SK-N-SH treated with all-trans-retinoic acid at 6 μM for 48 hours (cell line): ENCODE measurements around the gene GPD1.

Source experiments
- ATAC-seq: fragments of 200-7000 bp; cut with Tn5 transposase; 3 replicates; pipeline ENCODE4 v1.9.1; 2020; ENCODE audit warnings: mild to moderate bottlenecking, moderate library complexity
- ARNTL ChIP-seq: fragments of 450-650 bp; formaldehyde crosslinking; IDR thresholded peaks from 2 replicates; pipeline ENCODE4 v1.5.0; 2020; ENCODE audit warnings: low read depth, mild to moderate bottlenecking, moderate library complexity, borderline replicate concordance
- BACH2 ChIP-seq: fragments of 250-450 bp; sonication (Bioruptor Pico); IDR thresholded peaks from 2 replicates; pipeline ENCODE4 v1.9.0; 2021; ENCODE audit warnings: mild to moderate bottlenecking, borderline replicate concordance
- CSDC2 ChIP-seq: fragments of 250-450 bp; sonication (Bioruptor Pico); IDR thresholded peaks from 2 replicates; pipeline ENCODE4 v1.5.0; 2020; ENCODE audit warnings: mild to moderate bottlenecking, moderate library complexity
- ESRRG ChIP-seq: fragments of 250-450 bp; sonication (Bioruptor Pico); IDR thresholded peaks from 2 replicates; pipeline ENCODE4 v1.6.1; 2021; ENCODE audit warnings: mild to moderate bottlenecking
- GLIS3 ChIP-seq: fragments of 250-450 bp; sonication (Bioruptor Pico); IDR thresholded peaks from 2 replicates; pipeline ENCODE4 v1.5.0; 2020; ENCODE audit warnings: mild to moderate bottlenecking, moderate library complexity
- ISL1 ChIP-seq: fragments of 250-450 bp; sonication (Bioruptor Pico); IDR thresholded peaks from 2 replicates; pipeline ENCODE4 v2.1.2; 2022; ENCODE audit warnings: mild to moderate bottlenecking, moderate library complexity
- OSR1 ChIP-seq: fragments of 250-450 bp; sonication (Bioruptor Pico); IDR thresholded peaks from 2 replicates; pipeline ENCODE4 v1.8.0; 2022; ENCODE audit warnings: moderate library complexity, mild to moderate bottlenecking, inconsistent platforms
- PPARA ChIP-seq: fragments of 250-450 bp; sonication (Bioruptor Pico); IDR thresholded peaks from 2 replicates; pipeline ENCODE4 v1.5.0; 2020; ENCODE audit warnings: mild to moderate bottlenecking, borderline replicate concordance
- RARB ChIP-seq: fragments of 250-450 bp; sonication (Bioruptor Pico); IDR thresholded peaks from 2 replicates; pipeline ENCODE4 v1.8.0; 2021; ENCODE audit warnings: mild to moderate bottlenecking, moderate library complexity
- TCF4 ChIP-seq: fragments of 250-450 bp; sonication (Bioruptor Pico); IDR thresholded peaks from 2 replicates; pipeline ENCODE4 v1.8.0; 2021; ENCODE audit warnings: mild to moderate bottlenecking, moderate library complexity, borderline replicate concordance
- TOX ChIP-seq: fragments of 250-450 bp; sonication (Bioruptor Pico); IDR thresholded peaks from 2 replicates; pipeline ENCODE4 v1.8.0; 2021; ENCODE audit warnings: mild to moderate bottlenecking, moderate library complexity, borderline replicate concordance
- ZC3H10 ChIP-seq: fragments of 250-450 bp; sonication (Bioruptor Pico); IDR thresholded peaks from 2 replicates; pipeline ENCODE4 v1.5.1; 2021; ENCODE audit warnings: mild to moderate bottlenecking, moderate library complexity
- ZFP3 ChIP-seq: fragments of 250-450 bp; sonication (Bioruptor Pico); IDR thresholded peaks from 2 replicates; pipeline ENCODE4 v1.5.0; 2020; ENCODE audit warnings: mild to moderate bottlenecking, moderate library complexity
- ZFP30 ChIP-seq: fragments of 450-650 bp; formaldehyde crosslinking; IDR thresholded peaks from 2 replicates; pipeline ENCODE4 v1.5.0; 2022; ENCODE audit warnings: mild to moderate bottlenecking, moderate library complexity
- ZNF565 ChIP-seq: fragments of 450-650 bp; formaldehyde crosslinking; conservative IDR thresholded peaks from 2 replicates; pipeline ENCODE4 v1.5.0; 2020; ENCODE audit warnings: low read depth, mild to moderate bottlenecking, moderate library complexity
- ZNF70 ChIP-seq: fragments of 450-650 bp; formaldehyde crosslinking; IDR thresholded peaks from 2 replicates; pipeline ENCODE4 v1.5.0; 2020; ENCODE audit warnings: mild to moderate bottlenecking, moderate library complexity
- ZNF8 ChIP-seq: fragments of 450-650 bp; formaldehyde crosslinking; IDR thresholded peaks from 2 replicates; pipeline ENCODE4 v1.5.0; 2020; ENCODE audit warnings: mild to moderate bottlenecking, moderate library complexity
- TF ChIP-seq, protein P1 (sequence below): fragments of 250-450 bp; sonication (Bioruptor Pico); IDR thresholded peaks from 2 replicates; pipeline ENCODE4 v1.5.1; 2021; ENCODE audit warnings: mild to moderate bottlenecking, moderate library complexity
- TF ChIP-seq, protein P2 (sequence below): fragments of 250-450 bp; sonication (Bioruptor Pico); IDR thresholded peaks from 2 replicates; pipeline ENCODE4 v1.8.0; 2020; ENCODE audit warnings: mild to moderate bottlenecking, moderate library complexity, borderline replicate concordance
- TF ChIP-seq, protein P3 (sequence below): fragments of 250-450 bp; sonication (Bioruptor Pico); IDR thresholded peaks from 2 replicates; pipeline ENCODE4 v1.5.1; 2020; ENCODE audit warnings: low read depth, mild to moderate bottlenecking, moderate library complexity
- TF ChIP-seq, protein P4 (sequence below): fragments of 250-450 bp; sonication (Bioruptor Pico); IDR thresholded peaks from 2 replicates; pipeline ENCODE4 v1.8.0; 2021; ENCODE audit warnings: low read depth, mild to moderate bottlenecking, moderate library complexity, borderline replicate concordance
- TF ChIP-seq, protein P5 (sequence below): fragments of 250-450 bp; sonication (Bioruptor Pico); IDR thresholded peaks from 2 replicates; pipeline ENCODE4 v1.5.0; 2020; ENCODE audit warnings: mild to moderate bottlenecking, moderate library complexity

GPD1 gene

DNA sequence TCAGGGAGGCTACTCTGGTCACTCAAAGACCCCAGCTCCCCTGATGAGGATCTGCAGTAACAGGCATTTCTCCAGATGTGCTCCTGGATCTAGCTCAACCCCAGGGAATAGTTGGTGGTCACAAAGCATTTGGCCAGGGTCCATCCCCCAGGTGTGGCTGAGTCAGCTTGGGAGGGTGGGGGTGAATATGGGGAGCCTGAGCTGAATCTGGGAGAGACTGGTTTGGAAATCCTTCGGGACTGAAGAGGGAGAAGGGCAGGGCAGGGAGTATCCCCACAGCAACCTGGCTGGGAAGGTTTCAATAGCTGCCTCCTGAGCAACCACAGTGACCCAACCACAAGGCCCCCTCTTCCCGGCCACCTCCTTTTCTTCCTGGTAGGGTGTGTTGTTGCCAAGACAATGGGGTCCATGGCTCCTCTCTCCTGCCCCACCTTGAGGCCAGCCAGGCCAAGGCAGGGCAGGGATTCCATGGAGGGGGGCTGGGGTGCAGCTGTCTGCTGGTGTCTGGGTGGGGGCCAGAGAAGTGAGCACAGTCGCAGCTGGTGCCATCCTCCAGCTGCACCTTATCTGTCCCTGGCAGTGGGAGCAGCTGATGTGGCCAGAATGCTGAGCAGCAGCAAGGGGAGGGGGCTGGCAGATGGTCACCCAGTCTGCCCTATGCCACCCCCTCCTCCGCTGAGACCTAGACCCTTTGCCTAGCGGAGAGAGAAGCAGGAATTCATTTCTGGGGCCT is 40.9 kb upstream of the GPD1 start (continued):
- TF ChIP-seq, protein P1, sequence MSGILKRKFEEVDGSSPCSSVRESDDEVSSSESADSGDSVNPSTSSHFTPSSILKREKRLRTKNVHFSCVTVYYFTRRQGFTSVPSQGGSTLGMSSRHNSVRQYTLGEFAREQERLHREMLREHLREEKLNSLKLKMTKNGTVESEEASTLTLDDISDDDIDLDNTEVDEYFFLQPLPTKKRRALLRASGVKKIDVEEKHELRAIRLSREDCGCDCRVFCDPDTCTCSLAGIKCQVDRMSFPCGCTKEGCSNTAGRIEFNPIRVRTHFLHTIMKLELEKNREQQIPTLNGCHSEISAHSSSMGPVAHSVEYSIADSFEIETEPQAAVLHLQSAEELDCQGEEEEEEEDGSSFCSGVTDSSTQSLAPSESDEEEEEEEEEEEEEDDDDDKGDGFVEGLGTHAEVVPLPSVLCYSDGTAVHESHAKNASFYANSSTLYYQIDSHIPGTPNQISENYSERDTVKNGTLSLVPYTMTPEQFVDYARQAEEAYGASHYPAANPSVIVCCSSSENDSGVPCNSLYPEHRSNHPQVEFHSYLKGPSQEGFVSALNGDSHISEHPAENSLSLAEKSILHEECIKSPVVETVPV (CRISPR knock-in tag) = no peak

DNA sequence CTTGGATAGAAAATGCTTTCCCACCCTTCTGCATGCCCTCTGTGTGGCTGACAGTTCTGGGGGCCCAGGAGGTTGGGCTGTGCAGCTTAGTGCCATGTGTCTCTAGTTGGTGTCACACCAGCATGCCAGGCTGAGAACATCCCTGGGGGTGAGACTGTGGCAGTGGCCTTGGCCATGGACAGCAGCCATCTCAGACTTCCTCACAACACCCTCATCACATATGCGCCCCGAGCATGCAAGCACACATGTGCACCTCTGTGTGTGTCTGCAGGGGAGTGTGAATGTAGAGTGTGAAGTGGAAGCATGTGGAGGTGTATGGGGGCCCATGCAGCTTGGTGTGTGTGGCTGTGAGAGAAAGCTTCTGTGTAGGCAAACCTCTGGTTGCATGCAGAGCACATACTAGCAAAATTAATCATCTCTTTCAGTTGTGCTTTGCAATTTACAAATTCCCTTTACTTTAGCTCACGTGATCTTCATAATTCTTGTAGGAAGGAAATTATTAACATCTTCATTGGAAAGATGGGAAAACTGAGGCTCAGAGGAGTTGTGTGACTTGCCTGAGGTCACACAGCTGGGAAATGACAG is 38.0 kb upstream of the GPD1 start:
- TF ChIP-seq ZNF565 (CRISPR knock-in tag) = no peak
- TF ChIP-seq, protein P2, sequence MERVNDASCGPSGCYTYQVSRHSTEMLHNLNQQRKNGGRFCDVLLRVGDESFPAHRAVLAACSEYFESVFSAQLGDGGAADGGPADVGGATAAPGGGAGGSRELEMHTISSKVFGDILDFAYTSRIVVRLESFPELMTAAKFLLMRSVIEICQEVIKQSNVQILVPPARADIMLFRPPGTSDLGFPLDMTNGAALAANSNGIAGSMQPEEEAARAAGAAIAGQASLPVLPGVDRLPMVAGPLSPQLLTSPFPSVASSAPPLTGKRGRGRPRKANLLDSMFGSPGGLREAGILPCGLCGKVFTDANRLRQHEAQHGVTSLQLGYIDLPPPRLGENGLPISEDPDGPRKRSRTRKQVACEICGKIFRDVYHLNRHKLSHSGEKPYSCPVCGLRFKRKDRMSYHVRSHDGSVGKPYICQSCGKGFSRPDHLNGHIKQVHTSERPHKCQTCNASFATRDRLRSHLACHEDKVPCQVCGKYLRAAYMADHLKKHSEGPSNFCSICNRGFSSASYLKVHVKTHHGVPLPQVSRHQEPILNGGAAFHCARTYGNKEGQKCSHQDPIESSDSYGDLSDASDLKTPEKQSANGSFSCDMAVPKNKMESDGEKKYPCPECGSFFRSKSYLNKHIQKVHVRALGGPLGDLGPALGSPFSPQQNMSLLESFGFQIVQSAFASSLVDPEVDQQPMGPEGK (CRISPR knock-in tag) = no peak
- TF ChIP-seq CSDC2 = no peak
- no peak for TF ChIP-seq ZNF70 (CRISPR knock-in tag)
- no peak for TF ChIP-seq PPARA
- no peak for TF ChIP-seq RARB
- TF ChIP-seq, protein P3, sequence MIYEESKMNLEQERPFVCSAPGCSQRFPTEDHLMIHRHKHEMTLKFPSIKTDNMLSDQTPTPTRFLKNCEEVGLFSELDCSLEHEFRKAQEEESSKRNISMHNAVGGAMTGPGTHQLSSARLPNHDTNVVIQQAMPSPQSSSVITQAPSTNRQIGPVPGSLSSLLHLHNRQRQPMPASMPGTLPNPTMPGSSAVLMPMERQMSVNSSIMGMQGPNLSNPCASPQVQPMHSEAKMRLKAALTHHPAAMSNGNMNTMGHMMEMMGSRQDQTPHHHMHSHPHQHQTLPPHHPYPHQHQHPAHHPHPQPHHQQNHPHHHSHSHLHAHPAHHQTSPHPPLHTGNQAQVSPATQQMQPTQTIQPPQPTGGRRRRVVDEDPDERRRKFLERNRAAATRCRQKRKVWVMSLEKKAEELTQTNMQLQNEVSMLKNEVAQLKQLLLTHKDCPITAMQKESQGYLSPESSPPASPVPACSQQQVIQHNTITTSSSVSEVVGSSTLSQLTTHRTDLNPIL (CRISPR knock-in tag) = no peak
- TF ChIP-seq, protein P4, sequence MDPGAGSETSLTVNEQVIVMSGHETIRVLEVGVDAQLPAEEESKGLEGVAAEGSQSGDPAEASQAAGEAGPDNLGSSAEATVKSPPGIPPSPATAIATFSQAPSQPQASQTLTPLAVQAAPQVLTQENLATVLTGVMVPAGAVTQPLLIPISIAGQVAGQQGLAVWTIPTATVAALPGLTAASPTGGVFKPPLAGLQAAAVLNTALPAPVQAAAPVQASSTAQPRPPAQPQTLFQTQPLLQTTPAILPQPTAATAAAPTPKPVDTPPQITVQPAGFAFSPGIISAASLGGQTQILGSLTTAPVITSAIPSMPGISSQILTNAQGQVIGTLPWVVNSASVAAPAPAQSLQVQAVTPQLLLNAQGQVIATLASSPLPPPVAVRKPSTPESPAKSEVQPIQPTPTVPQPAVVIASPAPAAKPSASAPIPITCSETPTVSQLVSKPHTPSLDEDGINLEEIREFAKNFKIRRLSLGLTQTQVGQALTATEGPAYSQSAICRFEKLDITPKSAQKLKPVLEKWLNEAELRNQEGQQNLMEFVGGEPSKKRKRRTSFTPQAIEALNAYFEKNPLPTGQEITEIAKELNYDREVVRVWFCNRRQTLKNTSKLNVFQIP (CRISPR knock-in tag) = no peak
- no peak for TF ChIP-seq ZFP3 (CRISPR knock-in tag)
- TF ChIP-seq, protein P5, sequence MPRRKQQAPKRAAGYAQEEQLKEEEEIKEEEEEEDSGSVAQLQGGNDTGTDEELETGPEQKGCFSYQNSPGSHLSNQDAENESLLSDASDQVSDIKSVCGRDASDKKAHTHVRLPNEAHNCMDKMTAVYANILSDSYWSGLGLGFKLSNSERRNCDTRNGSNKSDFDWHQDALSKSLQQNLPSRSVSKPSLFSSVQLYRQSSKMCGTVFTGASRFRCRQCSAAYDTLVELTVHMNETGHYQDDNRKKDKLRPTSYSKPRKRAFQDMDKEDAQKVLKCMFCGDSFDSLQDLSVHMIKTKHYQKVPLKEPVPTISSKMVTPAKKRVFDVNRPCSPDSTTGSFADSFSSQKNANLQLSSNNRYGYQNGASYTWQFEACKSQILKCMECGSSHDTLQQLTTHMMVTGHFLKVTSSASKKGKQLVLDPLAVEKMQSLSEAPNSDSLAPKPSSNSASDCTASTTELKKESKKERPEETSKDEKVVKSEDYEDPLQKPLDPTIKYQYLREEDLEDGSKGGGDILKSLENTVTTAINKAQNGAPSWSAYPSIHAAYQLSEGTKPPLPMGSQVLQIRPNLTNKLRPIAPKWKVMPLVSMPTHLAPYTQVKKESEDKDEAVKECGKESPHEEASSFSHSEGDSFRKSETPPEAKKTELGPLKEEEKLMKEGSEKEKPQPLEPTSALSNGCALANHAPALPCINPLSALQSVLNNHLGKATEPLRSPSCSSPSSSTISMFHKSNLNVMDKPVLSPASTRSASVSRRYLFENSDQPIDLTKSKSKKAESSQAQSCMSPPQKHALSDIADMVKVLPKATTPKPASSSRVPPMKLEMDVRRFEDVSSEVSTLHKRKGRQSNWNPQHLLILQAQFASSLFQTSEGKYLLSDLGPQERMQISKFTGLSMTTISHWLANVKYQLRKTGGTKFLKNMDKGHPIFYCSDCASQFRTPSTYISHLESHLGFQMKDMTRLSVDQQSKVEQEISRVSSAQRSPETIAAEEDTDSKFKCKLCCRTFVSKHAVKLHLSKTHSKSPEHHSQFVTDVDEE = no peak
- no peak for TF ChIP-seq BACH2 (CRISPR knock-in tag)
- TF ChIP-seq ZNF8 (CRISPR knock-in tag) = no peak
- no peak for TF ChIP-seq OSR1 (CRISPR knock-in tag)
- no peak for TF ChIP-seq TCF4 (CRISPR knock-in tag)
- TF ChIP-seq, protein P1 (CRISPR knock-in tag) = no peak
- no peak for TF ChIP-seq ARNTL
- TF ChIP-seq ISL1 = no peak
- TF ChIP-seq ZFP30 (CRISPR knock-in tag) = no peak
- no peak for ATAC-seq

DNA sequence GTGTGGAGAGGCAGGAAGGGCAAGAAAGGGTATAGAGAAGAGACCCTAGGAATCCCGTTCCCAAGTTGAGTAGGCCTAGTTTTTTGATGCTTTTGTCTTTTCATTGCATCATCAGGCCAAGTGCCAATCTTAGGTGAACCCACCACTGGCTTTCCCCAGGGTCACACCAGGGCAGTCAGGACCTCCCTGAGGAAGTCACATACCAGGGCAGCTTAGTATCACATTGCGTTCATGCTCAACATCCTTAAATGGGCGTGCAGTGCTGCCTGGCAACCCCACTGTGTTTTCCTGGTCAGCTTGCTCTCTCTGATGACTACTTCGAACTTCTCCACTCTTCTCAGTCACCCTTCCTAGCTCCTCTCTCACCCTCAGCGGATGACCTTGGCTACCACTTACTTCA is 37.4 kb upstream of the GPD1 start:
- ATAC-seq = peak; percentile 85
- TF ChIP-seq ESRRG (CRISPR knock-in tag) (no peak), TOX (no peak), GLIS3 (no peak), ZC3H10 (no peak)
- TF ChIP-seq, protein P3 (CRISPR knock-in tag) = no peak
- TF ChIP-seq, protein P4 (CRISPR knock-in tag) = no peak
- TF ChIP-seq, protein P1 (CRISPR knock-in tag) = no peak
